Lower leg skin (tissue), 4 donors: ENCODE data around the gene FAM81B. TPM values are rescaled to one million over a fixed set of nuclear protein-coding genes. Genes with fewer than 3 reads are reported as not detected.

ENCODE experiments used
- DNase-seq, 2 donors: peaks; one replicate each; pipeline ENCODE4 v3.0.0-alpha.2; 2019; ENCODE audit warnings: low spot score in 2 of 2
- H3K4me3 ChIP-seq: fragments of 200-600 bp; sonication (generic); 2 replicates; pipeline ENCODE4 v1.5.1; 2017; ENCODE audit warnings: mild to moderate bottlenecking, low read depth; ENCODE audit not compliant: poor library complexity, severe bottlenecking
- POLR2A ChIP-seq, 2 donors: fragments of 450-650 bp; IDR thresholded peaks; one replicate each; pipeline ENCODE4 v1.6.1; 2016 to 2017; ENCODE audit warnings: antibody characterized with exemption in 2 of 2, mild to moderate bottlenecking in 1 of 2, moderate library complexity in 1 of 2
- WGBS, 2 donors: methylation state at CpG; one replicate each; pipeline ENCODE4 v1.1.5; 2018; 5-methylcytosine and 5-hydroxymethylcytosine counted together
- intact Hi-C: fragments of 100-400 bp; cut with DNase I; formaldehyde crosslinking; loops from one replicate; pipeline ENCODE4 v1.15.0; 2023; ENCODE audit warnings: low total_unique reads
- total RNA-seq, 4 donors: library from RNA; depleted of rRNA; stranded (reverse); fragments of >200 nt; gene quantifications; one replicate each; pipeline ENCODE4 v1.1.0, GENCODE V29; 2016
- TF ChIP-seq, protein P1 (sequence below), 3 donors: fragments of 450-650 bp; IDR thresholded peaks; one replicate each; pipeline ENCODE4 v1.5.1; 2016; ENCODE audit warnings: antibody characterized with exemption in 3 of 3, mild to moderate bottlenecking in 3 of 3, moderate library complexity in 2 of 3

Gene FAM81B
- total RNA-seq, 4 donors from 2014 or later = not detected

DNA sequence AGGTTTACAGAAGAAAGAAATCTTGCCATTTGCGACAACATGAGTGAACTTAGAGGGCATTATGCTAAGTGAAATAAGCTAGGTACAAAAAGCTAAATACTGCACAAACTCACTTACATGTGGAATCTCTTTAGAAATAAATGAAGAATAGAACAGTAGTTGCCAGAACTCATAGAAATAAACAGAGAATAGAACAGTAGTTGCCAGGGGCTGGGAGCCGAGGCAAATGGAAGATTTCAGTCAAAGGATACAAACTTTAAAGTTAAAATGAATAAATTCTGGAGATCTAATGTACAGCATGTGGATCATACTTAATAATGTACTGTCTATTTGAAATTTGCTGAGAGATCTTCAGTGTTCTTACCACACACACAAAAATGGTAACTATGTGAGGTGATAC is 63.4 kb downstream of the FAM81B start:
- no peak overlapping the region for H3K4me3 ChIP-seq
- intact Hi-C loops = no loop called here
- WGBS, 2 donors = 87 to 92% methylated on average over 2 of the region's 2 CpGs
- TF ChIP-seq POLR2A (IDR thresholded peaks at IDR 0.05) = no peak
- TF ChIP-seq, protein P1, sequence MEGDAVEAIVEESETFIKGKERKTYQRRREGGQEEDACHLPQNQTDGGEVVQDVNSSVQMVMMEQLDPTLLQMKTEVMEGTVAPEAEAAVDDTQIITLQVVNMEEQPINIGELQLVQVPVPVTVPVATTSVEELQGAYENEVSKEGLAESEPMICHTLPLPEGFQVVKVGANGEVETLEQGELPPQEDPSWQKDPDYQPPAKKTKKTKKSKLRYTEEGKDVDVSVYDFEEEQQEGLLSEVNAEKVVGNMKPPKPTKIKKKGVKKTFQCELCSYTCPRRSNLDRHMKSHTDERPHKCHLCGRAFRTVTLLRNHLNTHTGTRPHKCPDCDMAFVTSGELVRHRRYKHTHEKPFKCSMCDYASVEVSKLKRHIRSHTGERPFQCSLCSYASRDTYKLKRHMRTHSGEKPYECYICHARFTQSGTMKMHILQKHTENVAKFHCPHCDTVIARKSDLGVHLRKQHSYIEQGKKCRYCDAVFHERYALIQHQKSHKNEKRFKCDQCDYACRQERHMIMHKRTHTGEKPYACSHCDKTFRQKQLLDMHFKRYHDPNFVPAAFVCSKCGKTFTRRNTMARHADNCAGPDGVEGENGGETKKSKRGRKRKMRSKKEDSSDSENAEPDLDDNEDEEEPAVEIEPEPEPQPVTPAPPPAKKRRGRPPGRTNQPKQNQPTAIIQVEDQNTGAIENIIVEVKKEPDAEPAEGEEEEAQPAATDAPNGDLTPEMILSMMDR (IDR thresholded peaks at IDR 0.05) = no peak
- DNase-seq = no peak

DNA sequence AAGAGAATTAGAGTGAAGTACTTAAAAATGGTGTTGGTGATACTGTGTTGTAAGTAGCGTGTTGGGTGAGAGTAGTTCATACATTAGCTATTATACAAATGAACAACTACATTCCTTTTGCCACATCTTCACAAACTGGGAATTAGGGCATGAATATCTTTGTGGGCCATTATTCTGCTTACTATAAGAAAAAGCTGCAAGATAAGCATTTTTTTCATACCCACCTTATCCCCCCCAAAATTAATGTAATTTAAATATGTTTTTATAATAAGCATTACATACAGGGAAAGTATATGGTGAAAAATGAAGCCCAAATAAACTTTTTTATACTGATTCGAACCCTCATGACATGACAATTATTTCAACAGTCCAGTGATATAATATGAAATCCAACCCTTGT is 69.5 kb downstream of the FAM81B start:
- TF ChIP-seq, protein P1 (IDR thresholded peaks at IDR 0.05) = no peak
- TF ChIP-seq POLR2A (IDR thresholded peaks at IDR 0.05) = no peak
- no peak for DNase-seq
- intact Hi-C loops = no loop called here
- no peak overlapping the region for H3K4me3 ChIP-seq
- WGBS, 2 donors = 95 to 97% methylated on average over 2 of the region's 2 CpGs

GRCh38 chr5:95471487-95471886 is 80.3 kb downstream of the FAM81B start:
- intact Hi-C loops = no loop called here
- DNase-seq = no peak
- WGBS, 2 donors = 92 to 94% methylated on average over 1 of the region's 1 CpG
- no peak for TF ChIP-seq POLR2A (IDR thresholded peaks at IDR 0.05)
- TF ChIP-seq, protein P1 (IDR thresholded peaks at IDR 0.05) = no peak
- H3K4me3 ChIP-seq = no peak overlapping the region

GRCh38 chr5:95471942-95472341 is 80.8 kb downstream of the FAM81B start:
- DNase-seq = no peak

DNA sequence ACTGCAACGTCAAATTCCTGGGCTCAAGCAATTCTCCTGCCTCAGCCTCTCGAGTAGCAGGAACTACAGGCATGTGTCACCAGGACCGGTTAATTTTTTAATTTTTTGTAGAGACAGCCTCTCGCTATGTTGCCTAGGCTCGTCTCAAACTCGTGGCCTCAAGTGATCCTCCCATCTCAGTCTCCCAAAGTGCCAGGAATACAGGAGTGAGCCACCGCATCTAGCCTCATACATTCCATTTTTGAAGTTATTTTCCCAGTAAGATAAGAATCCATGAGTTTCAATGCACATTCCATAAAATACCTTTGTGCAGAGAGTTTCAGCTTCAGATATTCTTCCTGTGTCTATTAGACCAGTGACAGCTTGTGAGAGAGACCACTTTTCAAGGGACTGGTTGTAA is 93.3 kb downstream of the FAM81B start:
- no peak overlapping the region for H3K4me3 ChIP-seq
- TF ChIP-seq POLR2A (IDR thresholded peaks at IDR 0.05) = no peak
- TF ChIP-seq, protein P1 (IDR thresholded peaks at IDR 0.05) = no peak
- WGBS, 2 donors = 94 to 97% methylated on average over 7 of the region's 7 CpGs
- DNase-seq = no peak
- intact Hi-C loops = no loop called here

More at GRCh38 chr5:95471942-95472341, 80.8 kb downstream of the FAM81B start:
- no peak overlapping the region for H3K4me3 ChIP-seq
- TF ChIP-seq POLR2A (IDR thresholded peaks at IDR 0.05) = no peak
- TF ChIP-seq, protein P1 (IDR thresholded peaks at IDR 0.05) = no peak
- intact Hi-C loops = no loop called here

DNA sequence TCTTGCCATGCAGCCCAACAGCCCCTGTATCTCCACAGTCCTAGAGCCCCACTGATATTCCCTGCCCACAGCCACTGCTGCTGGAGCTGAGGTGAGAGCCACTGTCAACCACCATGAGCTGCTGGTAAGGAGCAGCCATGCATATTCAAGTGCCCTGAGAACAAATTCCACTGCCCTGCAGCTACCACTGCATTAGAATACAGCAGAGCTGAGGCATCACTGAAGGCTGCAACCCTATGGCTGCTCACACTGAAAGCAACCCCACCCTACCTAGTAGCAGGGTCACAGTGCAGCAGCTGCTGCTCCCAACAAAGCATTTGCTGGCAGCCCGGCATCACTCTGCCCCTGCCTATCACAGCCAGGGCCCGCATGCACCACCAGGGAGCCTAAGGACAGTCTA is 95.0 kb downstream of the FAM81B start:
- WGBS, 2 donors = 100% methylated on average over 2 of the region's 2 CpGs
- TF ChIP-seq, protein P1 (IDR thresholded peaks at IDR 0.05) = no peak
- no peak for TF ChIP-seq POLR2A (IDR thresholded peaks at IDR 0.05)
- no peak overlapping the region for H3K4me3 ChIP-seq
- no peak for DNase-seq
- intact Hi-C loops = no loop called here
